ENCODE data around the gene WDR86. TPM values are rescaled to one million over a fixed set of nuclear protein-coding genes. Genes with fewer than 3 reads are reported as not detected.

Gene WDR86
- polyA plus RNA-seq, 1 donor (not counting 4 experiments of a cell fraction or from before 2014, with no cell fraction given): not detected

DNA sequence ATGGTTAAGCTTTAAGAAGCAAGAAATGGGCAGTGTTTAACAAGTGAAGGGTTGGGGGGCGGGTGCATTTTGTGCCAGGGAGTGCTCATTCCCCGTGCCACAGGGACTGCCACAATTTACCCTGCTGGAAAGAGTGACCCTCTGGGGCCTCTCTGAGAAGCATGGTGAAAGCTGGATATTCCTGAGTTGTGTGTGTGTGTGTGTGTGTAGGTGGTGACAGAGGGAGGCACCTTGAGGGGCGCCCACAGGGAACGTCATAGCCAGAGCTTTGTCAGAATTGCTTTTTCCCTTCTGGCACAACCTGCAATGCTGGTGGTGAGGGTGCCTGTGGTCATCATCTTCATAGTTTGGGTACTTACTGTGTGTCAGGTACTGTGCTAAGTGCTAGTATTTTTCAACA lies 2.5 kb upstream of the WDR86 start:
- Histone ChIP-seq H3K36me3 (ENCODE audit: control insufficient read depth in 2 of 2, extremely low read depth in 1 of 2, insufficient read depth in 2 of 2, low read length in 2 of 2) (no peaks in the 10 kb centered on the region), H2AFZ (ENCODE audit: control insufficient read depth, low read length) (no peak overlapping the region), H3K79me2 (ENCODE audit: control insufficient read depth, insufficient read depth, low read length) (no peaks in the 10 kb centered on the region), H3K4me2 (ENCODE audit: control insufficient read depth, extremely low read depth, insufficient read depth, low read depth, low read length) (no peak overlapping the region), H3K9me3 (ENCODE audit: control insufficient read depth, low read depth, low read length) (no peaks in the 10 kb centered on the region), H3K9ac (ENCODE audit: control insufficient read depth, extremely low read depth, insufficient read depth, low read length) (no peak overlapping the region), H3K9me1 (ENCODE audit: control insufficient read depth, extremely low read depth, insufficient read depth, low read length) (no peaks in the 10 kb centered on the region), H3K4me3 (ENCODE audit: control insufficient read depth in 2 of 3, extremely low read depth in 1 of 3, insufficient read depth in 2 of 3, low read depth in 1 of 3, low read length in 3 of 3) (no peak overlapping the region), H3K27ac (ENCODE audit: control insufficient read depth, insufficient read depth, low read length) (no peak overlapping the region), H4K20me1 (ENCODE audit: control insufficient read depth, extremely low read depth, insufficient read depth, low read length) (peaks cover 3% of the 10 kb centered on the region), H3K27me3 (ENCODE audit: control insufficient read depth, extremely low read depth, insufficient read depth, low read length) (peaks cover 65% of the 10 kb centered on the region), H3K4me1 (ENCODE audit: control insufficient read depth, extremely low read depth, insufficient read depth, low read length) (no peaks in the 10 kb centered on the region)
- TF ChIP-seq, protein P1, sequence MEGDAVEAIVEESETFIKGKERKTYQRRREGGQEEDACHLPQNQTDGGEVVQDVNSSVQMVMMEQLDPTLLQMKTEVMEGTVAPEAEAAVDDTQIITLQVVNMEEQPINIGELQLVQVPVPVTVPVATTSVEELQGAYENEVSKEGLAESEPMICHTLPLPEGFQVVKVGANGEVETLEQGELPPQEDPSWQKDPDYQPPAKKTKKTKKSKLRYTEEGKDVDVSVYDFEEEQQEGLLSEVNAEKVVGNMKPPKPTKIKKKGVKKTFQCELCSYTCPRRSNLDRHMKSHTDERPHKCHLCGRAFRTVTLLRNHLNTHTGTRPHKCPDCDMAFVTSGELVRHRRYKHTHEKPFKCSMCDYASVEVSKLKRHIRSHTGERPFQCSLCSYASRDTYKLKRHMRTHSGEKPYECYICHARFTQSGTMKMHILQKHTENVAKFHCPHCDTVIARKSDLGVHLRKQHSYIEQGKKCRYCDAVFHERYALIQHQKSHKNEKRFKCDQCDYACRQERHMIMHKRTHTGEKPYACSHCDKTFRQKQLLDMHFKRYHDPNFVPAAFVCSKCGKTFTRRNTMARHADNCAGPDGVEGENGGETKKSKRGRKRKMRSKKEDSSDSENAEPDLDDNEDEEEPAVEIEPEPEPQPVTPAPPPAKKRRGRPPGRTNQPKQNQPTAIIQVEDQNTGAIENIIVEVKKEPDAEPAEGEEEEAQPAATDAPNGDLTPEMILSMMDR (optimal IDR thresholded peaks at IDR 0.05 in 1 of 3, IDR thresholded peaks at IDR 0.05 in 1 of 3, conservative IDR thresholded peaks at IDR 0.05 in 1 of 3; ENCODE audit: extremely low read depth in 1 of 3, insufficient read depth in 2 of 3, low read length in 3 of 3): no peak
- no peak for TF ChIP-seq EZH2 (IDR thresholded peaks at IDR 0.05; ENCODE audit: low read length)
- dilution Hi-C loops (cut with MboI; ENCODE audit: extremely low pct_ligation_motif_present, low sequenced_read_pairs): no loop called here
- FAIRE-seq (no peak), DNase-seq (ENCODE audit: low read depth, low spot score) (no peak)

DNA sequence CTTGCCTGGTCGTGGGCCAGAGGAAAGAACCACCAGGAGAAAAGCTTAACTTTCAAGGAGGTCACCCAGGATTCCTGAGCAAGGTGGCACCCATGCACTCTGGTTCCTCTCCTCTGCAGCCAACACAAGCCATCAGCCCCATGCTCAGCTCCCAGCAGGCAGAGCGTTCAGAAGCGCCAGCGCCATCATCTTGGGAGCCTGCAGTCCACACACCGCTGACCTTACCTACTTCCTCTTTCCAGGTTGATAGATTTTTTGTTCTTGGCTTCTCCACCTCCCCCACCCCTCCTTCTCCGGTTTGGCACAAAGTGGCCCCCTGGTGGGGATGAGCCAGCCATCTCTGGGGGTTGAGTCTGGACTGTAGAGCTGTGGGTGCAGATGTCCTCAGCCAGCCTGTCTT lies 1.7 kb upstream of the WDR86 start:
- Histone ChIP-seq H3K79me2 (ENCODE audit: control insufficient read depth, insufficient read depth, low read length) (no peaks in the 10 kb centered on the region), H4K20me1 (ENCODE audit: control insufficient read depth, extremely low read depth, insufficient read depth, low read length) (peaks cover 3% of the 10 kb centered on the region), H3K4me2 (ENCODE audit: control insufficient read depth, extremely low read depth, insufficient read depth, low read depth, low read length) (no peak overlapping the region), H3K4me3 (ENCODE audit: control insufficient read depth in 2 of 3, extremely low read depth in 1 of 3, insufficient read depth in 2 of 3, low read depth in 1 of 3, low read length in 3 of 3) (no peak overlapping the region), H3K36me3 (ENCODE audit: control insufficient read depth in 2 of 2, extremely low read depth in 1 of 2, insufficient read depth in 2 of 2, low read length in 2 of 2) (no peaks in the 10 kb centered on the region), H3K4me1 (ENCODE audit: control insufficient read depth, extremely low read depth, insufficient read depth, low read length) (no peaks in the 10 kb centered on the region), H2AFZ (ENCODE audit: control insufficient read depth, low read length) (no peak overlapping the region), H3K9ac (ENCODE audit: control insufficient read depth, extremely low read depth, insufficient read depth, low read length) (no peak overlapping the region), H3K9me3 (ENCODE audit: control insufficient read depth, low read depth, low read length) (no peaks in the 10 kb centered on the region), H3K9me1 (ENCODE audit: control insufficient read depth, extremely low read depth, insufficient read depth, low read length) (no peaks in the 10 kb centered on the region), H3K27ac (ENCODE audit: control insufficient read depth, insufficient read depth, low read length) (no peak overlapping the region), H3K27me3 (ENCODE audit: control insufficient read depth, extremely low read depth, insufficient read depth, low read length) (peaks cover 63% of the 10 kb centered on the region)
- TF ChIP-seq EZH2 (IDR thresholded peaks at IDR 0.05; ENCODE audit: low read length): no peak
- TF ChIP-seq, protein P1 (optimal IDR thresholded peaks at IDR 0.05 in 1 of 3, IDR thresholded peaks at IDR 0.05 in 1 of 3, conservative IDR thresholded peaks at IDR 0.05 in 1 of 3; ENCODE audit: extremely low read depth in 1 of 3, insufficient read depth in 2 of 3, low read length in 3 of 3): no peak
- FAIRE-seq: no peak
- dilution Hi-C loops (cut with MboI; ENCODE audit: extremely low pct_ligation_motif_present, low sequenced_read_pairs): no loop called here
- DNase-seq (ENCODE audit: low read depth, low spot score): no peak
